SK-N-MC (cell line): Measurements from ENCODE around the gene POU6F2.

Source experiments
- DNase-seq: peaks from one replicate; pipeline ENCODE4 v3.0.0-alpha.2; 2011; ENCODE audit warnings: low read depth, low spot score
- H3K27ac ChIP-seq: fragments of 200-600 bp; sonication (generic); 2 replicates; pipeline ENCODE4 v1.5.1; 2016; ENCODE audit warnings: mixed run types
- H3K36me3 ChIP-seq: fragments of 200-600 bp; sonication (generic); 2 replicates; pipeline ENCODE4 v1.6.1; 2017; ENCODE audit warnings: antibody characterized with exemption, low read length, mixed read lengths; ENCODE audit not compliant: insufficient read depth
- H3K4me3 ChIP-seq: fragments of 200-600 bp; sonication (generic); 2 replicates; pipeline ENCODE4 v1.5.1; 2016
- H3K9ac ChIP-seq: fragments of 200-600 bp; sonication (generic); 2 replicates; pipeline ENCODE4 v1.8.0; 2017; ENCODE audit warnings: mixed run types, mixed read lengths; ENCODE audit not compliant: insufficient read length
- H3K9me3 ChIP-seq: fragments of 200-600 bp; sonication (generic); 2 replicates; pipeline ENCODE4 v1.6.1; 2017; ENCODE audit warnings: low read depth, mild to moderate bottlenecking, antibody characterized with exemption, low read length, moderate library complexity, mixed read lengths
- EZH2 ChIP-seq: fragments of 200-600 bp; sonication (generic); IDR thresholded peaks from one replicate; pipeline ENCODE4 v1.6.1; 2017; ENCODE audit warnings: antibody characterized with exemption
- FOXP2 ChIP-seq: optimal IDR thresholded peaks from 2 replicates; pipeline ENCODE3; 2011; ENCODE audit warnings: mild to moderate bottlenecking, moderate library complexity; ENCODE audit not compliant: insufficient read depth; ENCODE audit errors: extremely low read length, control extremely low read depth
- POLR2AphosphoS5 ChIP-seq: IDR thresholded peaks from 2 replicates; pipeline ENCODE4 v1.6.1; 2012; ENCODE audit warnings: mild to moderate bottlenecking, low read depth, low read length, borderline replicate concordance

The POU6F2 gene

DNA sequence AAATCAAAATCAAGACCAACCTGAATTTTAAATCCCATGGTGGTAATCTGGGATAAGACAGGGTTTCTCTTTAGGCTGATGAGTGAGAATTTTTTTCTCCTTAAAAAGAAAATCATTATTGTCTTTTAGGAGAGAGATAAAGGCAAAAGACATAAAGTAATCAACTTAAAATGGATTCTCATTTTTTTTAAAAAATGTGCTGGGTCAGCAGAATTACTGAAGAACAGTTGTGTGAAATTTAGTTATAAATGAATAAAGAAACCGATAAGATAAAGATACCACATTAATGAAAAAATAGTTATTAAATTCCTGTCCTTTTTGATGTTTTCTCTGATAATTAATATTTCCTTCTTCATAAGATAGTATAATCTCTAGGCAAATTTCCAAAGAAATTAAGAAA is 427.2 kb downstream of the POU6F2 start:
- Histone ChIP-seq H3K9me3 (no peaks in the 10 kb centered on the region), H3K4me3 (no peak overlapping the region), H3K27ac (no peak overlapping the region), H3K9ac (no peak overlapping the region), H3K36me3 (no peaks in the 10 kb centered on the region)
- no peak for DNase-seq
- TF ChIP-seq FOXP2 (no peak), EZH2 (no peak), POLR2AphosphoS5 (no peak)

DNA sequence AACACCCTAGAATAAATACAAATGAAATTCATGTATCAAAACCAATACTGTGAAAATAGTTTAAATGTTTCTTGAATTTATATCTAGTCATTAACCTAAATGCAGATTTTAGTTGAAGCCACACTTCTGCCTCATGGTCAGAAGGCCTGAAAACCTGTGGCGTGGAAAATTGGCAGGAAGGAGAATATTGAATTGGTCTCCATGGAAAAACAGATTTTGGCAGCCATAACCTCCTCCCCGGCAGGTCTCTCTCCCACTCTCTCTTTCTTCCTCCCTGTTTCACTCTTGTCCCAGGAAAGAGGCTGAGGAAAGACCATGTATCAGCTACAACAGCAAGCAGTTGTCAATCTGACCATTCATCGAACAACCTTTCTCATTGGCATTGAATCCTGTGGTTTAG is 427.9 kb downstream of the POU6F2 start:
- Histone ChIP-seq H3K9me3 (no peaks in the 10 kb centered on the region), H3K9ac (no peak overlapping the region), H3K36me3 (no peaks in the 10 kb centered on the region), H3K4me3 (no peak overlapping the region), H3K27ac (no peak overlapping the region)
- no peak for TF ChIP-seq EZH2
- no peak for TF ChIP-seq FOXP2
- TF ChIP-seq POLR2AphosphoS5 = no peak
- DNase-seq = no peak

DNA sequence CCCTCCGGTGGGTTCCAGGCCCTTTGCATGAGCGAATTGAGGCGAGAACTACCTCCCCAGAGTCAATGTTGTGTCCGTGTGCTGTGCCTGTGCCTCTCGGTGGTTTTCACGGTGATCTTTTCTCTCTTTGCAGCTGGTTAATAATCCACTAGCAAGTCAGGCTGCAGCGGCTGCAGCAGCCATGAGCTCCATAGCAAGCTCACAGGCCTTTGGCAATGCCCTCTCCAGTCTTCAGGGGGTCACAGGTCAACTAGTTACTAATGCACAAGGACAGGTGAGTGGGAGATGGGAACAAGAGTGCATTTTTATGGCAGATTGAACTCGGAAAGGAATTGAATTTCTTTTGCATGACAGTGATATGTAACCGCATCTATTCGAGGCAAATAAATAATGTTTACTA is 428.8 kb downstream of the POU6F2 start:
- TF ChIP-seq POLR2AphosphoS5 (no peak), EZH2 (no peak), FOXP2 (no peak)
- Histone ChIP-seq H3K9ac (no peak overlapping the region), H3K27ac (no peak overlapping the region), H3K4me3 (no peak overlapping the region), H3K36me3 (no peaks in the 10 kb centered on the region), H3K9me3 (no peaks in the 10 kb centered on the region)
- DNase-seq = no peak

DNA sequence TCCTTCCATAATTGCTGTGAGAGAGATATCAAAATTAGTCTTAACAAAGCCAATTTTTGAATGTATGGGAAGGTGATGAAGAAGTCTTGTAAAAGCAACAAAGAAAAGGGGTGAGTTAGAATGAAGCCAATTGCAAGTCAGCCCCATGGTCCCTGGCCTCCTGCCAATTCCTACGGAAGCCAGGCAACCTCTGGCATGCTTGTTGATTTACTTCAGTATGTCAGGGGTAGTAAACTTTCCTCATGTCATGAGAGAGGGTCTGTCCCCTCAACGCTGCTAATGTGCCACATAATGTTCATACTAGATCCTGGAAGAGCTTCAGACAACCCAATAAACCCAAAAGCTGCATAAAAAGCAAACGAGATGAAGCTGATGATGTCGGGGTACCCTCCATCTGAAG is 429.4 kb downstream of the POU6F2 start:
- no peak overlapping the region for H3K9ac ChIP-seq
- no peak overlapping the region for H3K27ac ChIP-seq
- H3K9me3 ChIP-seq = no peaks in the 10 kb centered on the region
- TF ChIP-seq POLR2AphosphoS5 = no peak
- TF ChIP-seq FOXP2 = no peak
- no peak for TF ChIP-seq EZH2
- no peak for DNase-seq
- H3K4me3 ChIP-seq = no peak overlapping the region
- no peaks in the 10 kb centered on the region for H3K36me3 ChIP-seq

DNA sequence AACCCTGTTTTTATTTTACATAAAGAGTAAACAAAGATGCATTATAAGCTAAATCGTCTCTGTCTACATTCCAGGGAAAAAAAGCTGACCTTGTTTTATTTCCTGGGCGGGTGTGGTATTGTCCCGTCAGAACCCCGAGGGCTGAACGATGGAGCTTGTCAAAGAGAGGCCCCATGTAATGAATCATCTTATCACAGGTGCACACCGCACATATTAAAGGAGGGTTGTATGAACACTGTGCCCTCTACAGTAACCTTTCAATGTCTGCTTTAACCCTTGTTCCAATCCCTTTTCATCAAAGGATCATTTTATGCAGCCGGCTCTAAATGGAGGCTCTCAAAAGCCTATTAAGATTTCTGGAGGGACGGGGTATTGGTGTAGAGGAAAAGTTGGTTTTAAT is 430.0 kb downstream of the POU6F2 start:
- Histone ChIP-seq H3K36me3 (no peaks in the 10 kb centered on the region), H3K4me3 (no peak overlapping the region), H3K9ac (no peak overlapping the region), H3K27ac (no peak overlapping the region), H3K9me3 (no peaks in the 10 kb centered on the region)
- DNase-seq = no peak
- TF ChIP-seq EZH2 = no peak
- no peak for TF ChIP-seq POLR2AphosphoS5
- no peak for TF ChIP-seq FOXP2

DNA sequence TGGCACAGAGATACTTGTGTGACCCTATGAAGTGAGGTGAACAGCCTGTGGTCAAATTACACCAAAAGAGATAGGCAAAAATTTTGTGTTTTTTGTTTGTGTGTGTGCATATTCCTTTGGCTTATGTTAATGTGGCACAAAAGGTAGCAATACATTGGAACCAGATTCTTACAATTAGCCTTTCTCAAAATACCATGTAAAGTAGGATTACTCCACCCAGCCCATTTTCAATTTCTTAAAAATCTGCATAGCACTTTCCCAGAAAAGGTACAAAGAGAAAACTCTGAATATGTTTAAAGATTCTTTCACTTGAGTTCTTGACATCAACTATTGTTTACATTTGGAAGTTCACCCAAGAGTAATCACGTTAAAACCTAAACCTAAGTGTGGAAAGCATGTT is 431.2 kb downstream of the POU6F2 start:
- H3K9me3 ChIP-seq = no peaks in the 10 kb centered on the region
- H3K27ac ChIP-seq = no peak overlapping the region
- TF ChIP-seq FOXP2 (no peak), POLR2AphosphoS5 (no peak), EZH2 (no peak)
- H3K9ac ChIP-seq = no peak overlapping the region
- H3K4me3 ChIP-seq = no peak overlapping the region
- no peak for DNase-seq
- no peaks in the 10 kb centered on the region for H3K36me3 ChIP-seq

DNA sequence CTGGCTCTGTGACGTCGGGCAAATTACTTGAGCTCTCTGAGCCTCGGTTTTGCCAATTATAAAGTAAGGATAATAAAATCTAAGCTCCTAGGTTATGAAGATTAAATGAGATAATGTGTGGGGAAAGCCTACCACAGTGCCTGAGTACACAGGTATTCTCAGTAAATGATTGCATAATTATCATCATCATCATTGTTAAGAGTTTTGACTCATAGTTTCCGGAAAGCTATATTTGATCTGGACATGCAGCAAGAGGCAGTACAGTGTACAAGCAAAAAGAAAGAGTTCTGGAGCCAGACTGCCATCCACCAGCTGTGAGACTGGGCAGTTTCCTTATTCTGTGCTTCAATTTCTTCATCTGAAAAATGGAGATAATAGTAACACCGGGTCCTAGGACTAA is 432.9 kb downstream of the POU6F2 start:
- Histone ChIP-seq H3K4me3 (no peak overlapping the region), H3K27ac (no peak overlapping the region), H3K36me3 (no peaks in the 10 kb centered on the region), H3K9ac (no peak overlapping the region), H3K9me3 (no peaks in the 10 kb centered on the region)
- DNase-seq = no peak
- no peak for TF ChIP-seq FOXP2
- TF ChIP-seq POLR2AphosphoS5 = no peak
- no peak for TF ChIP-seq EZH2

DNA sequence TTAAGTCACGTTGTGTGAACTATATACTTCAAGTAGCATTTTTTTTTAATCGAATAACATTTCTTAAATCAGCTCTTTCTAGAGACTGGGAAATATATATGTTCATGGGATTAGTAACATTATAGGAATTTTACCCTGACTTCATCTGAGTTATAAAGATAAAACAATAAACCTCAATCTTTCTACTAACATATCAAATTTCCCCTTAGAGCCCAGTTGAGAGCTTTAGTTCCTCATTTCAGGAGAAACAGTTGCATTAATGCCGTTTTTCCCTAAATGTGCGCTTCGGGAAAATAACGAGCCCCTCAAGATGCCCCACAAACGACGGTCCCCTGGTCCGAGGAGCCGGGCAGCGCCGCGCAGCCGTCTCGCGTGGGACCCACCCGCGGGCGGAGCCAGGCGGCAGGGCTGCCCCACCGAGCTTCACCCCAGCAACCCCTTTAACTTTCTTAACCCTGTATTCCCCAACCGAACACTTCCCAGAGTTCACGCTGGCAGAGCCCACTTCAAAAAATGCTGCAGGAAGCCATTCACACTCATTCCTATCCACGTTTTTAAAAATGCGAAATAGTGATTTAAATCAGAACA is 436.0 kb downstream of the POU6F2 start:
- Histone ChIP-seq H3K27ac (no peak overlapping the region), H3K4me3 (peak overlapping the region; percentile 81), H3K9me3 (no peaks in the 10 kb centered on the region), H3K36me3 (no peaks in the 10 kb centered on the region), H3K9ac (peak overlapping the region; percentile 38)
- DNase-seq = no peak
- TF ChIP-seq FOXP2 (no peak), EZH2 (no peak), POLR2AphosphoS5 (no peak)

DNA sequence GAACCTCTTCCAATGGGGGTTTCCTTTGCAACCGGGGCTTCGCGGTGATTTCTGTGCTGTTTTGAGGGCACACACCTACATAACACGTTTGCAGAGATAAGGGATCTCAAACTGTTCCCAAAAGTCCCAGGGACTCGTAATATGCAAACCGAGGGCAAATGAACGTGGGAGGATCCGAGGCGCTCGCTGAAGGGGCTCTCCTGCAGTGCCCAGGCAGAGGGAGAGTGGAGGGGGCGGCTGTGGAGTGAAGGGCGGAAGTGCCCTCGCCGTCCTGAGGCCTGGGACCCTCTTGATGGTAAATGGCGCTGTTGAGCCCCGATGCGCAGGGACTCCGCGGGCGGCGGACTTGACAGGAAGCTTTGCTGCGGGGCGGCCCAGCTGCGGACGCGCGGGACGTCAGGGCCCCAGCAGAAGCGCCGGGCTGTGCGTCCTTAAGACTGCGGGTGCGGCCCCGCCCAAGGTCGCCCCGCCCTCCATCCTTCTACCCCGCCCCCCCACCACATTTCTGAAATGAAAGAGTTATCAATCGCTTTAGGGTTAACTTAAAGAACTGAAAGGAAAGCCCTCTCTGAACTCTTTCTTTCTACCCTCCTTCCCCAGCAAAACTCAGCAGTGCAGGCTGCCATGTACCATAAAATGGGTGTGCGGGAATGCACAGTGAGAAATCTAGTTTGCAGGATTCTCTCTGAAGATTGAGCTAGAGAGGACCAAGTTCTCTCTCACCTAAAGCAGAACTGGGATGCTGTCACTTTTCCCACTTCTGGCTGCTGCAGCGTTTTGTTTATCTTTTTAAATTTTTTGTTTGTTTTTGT is 436.7 kb downstream of the POU6F2 start:
- Histone ChIP-seq H3K4me3 (peak overlapping the region; percentile 81), H3K9ac (peak overlapping the region; percentile 38), H3K9me3 (no peaks in the 10 kb centered on the region), H3K36me3 (no peaks in the 10 kb centered on the region), H3K27ac (no peak overlapping the region)
- DNase-seq = no peak
- no peak; the same call in 1 of the 2 replicates for TF ChIP-seq POLR2AphosphoS5
- no peak for TF ChIP-seq EZH2
- no peak for TF ChIP-seq FOXP2
